ENCODE results near the gene RFTN1.

GRCh38 chr3:16444344-16444743, 69.2 kb downstream of the RFTN1 start:
- TF ChIP-seq CTCF (conservative IDR thresholded peaks at IDR 0.05; ENCODE audit: low read depth in 2 of 2), result no peak
- no peak for TF ChIP-seq POLR2AphosphoS5 (IDR thresholded peaks at IDR 0.05; ENCODE audit: low read depth)
- TF ChIP-seq EZH2 (IDR thresholded peaks at IDR 0.05; ENCODE audit: low read depth, unreplicated experiment), result no peak
- no peak for TF ChIP-seq REST (IDR thresholded peaks at IDR 0.05; ENCODE audit: unreplicated experiment)
- no peak for TF ChIP-seq CREB1 (CRISPR knock-in tag; IDR thresholded peaks at IDR 0.05; ENCODE audit: low read depth)
- TF ChIP-seq JUNB (IDR thresholded peaks at IDR 0.05; ENCODE audit: unreplicated experiment), result no peak
- no peak for TF ChIP-seq ZNF114 (CRISPR knock-in tag; IDR thresholded peaks at IDR 0.05)
- no peak for TF ChIP-seq EZH2phosphoT487 (IDR thresholded peaks at IDR 0.05; ENCODE audit: unreplicated experiment)
- TF ChIP-seq STAT1 (IDR thresholded peaks at IDR 0.05; ENCODE audit: unreplicated experiment), result no peak
- no peak for TF ChIP-seq NANOG (IDR thresholded peaks at IDR 0.05; ENCODE audit: borderline replicate concordance)
- TF ChIP-seq ETS1 (IDR thresholded peaks at IDR 0.05), result no peak
- no peak for TF ChIP-seq ZNF331 (CRISPR knock-in tag; IDR thresholded peaks at IDR 0.05; ENCODE audit: low read depth)
- no peak for TF ChIP-seq ZNF462 (CRISPR knock-in tag; IDR thresholded peaks at IDR 0.05)

Measured in GM23338 (cell line).